ENCODE measurements around the gene EHD3.

DNA sequence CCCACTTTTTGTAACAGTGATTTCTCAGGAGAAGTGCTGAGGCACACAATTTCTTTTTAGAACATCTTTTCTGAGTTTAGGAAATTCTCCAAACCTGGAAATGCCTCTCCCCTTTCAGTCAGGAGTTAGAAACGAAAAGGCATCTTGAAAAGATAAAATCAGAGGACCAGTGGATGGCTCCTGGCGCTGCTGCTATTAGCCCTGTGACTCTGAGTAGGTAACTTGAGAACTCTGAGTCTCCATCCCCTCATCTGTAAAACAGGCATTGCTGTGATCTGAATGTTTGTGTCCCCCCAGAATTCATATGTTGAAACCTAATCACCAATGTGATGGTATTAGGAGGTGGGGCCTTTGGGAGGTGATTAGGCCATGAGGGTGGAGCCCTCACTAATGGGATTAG, 50.2 kb downstream of the EHD3 start:
- TF ChIP-seq, protein P1, sequence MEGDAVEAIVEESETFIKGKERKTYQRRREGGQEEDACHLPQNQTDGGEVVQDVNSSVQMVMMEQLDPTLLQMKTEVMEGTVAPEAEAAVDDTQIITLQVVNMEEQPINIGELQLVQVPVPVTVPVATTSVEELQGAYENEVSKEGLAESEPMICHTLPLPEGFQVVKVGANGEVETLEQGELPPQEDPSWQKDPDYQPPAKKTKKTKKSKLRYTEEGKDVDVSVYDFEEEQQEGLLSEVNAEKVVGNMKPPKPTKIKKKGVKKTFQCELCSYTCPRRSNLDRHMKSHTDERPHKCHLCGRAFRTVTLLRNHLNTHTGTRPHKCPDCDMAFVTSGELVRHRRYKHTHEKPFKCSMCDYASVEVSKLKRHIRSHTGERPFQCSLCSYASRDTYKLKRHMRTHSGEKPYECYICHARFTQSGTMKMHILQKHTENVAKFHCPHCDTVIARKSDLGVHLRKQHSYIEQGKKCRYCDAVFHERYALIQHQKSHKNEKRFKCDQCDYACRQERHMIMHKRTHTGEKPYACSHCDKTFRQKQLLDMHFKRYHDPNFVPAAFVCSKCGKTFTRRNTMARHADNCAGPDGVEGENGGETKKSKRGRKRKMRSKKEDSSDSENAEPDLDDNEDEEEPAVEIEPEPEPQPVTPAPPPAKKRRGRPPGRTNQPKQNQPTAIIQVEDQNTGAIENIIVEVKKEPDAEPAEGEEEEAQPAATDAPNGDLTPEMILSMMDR (IDR thresholded peaks at IDR 0.05; ENCODE audit: insufficient read depth, low read depth, low read length), result no peak
- no peak for TF ChIP-seq EZH2 (IDR thresholded peaks at IDR 0.05; ENCODE audit: insufficient read depth, low read length)
